ENCODE results near the gene CHGA. TPM values are rescaled to one million over a fixed set of nuclear protein-coding genes. Genes with fewer than 3 reads are reported as not detected.

CHGA gene
- total RNA-seq, 2 donors from 2014 or later: not detected

GRCh38 chr14:92942576-92942975 lies 19.6 kb downstream of the CHGA start:
- Mint-ChIP-seq H3K4me3 (no peak overlapping the region), H3K4me1 (no peaks in the 10 kb centered on the region), H3K27ac (no peak overlapping the region), H3K9me3 (no peaks in the 10 kb centered on the region), H3K27me3 (no peaks in the 10 kb centered on the region), H3K36me3 (ENCODE audit: low read depth) (peaks cover 16% of the 10 kb centered on the region)
- ATAC-seq (replicated peaks): no peak

- no peak overlapping the region for H3K27ac Mint-ChIP-seq
- ATAC-seq (replicated peaks): no peak
- no peak overlapping the region for H3K4me3 Mint-ChIP-seq
- no peaks in the 10 kb centered on the region for H3K4me1 Mint-ChIP-seq
- H3K9me3 Mint-ChIP-seq: no peaks in the 10 kb centered on the region
- peaks cover 16% of the 10 kb centered on the region for H3K36me3 Mint-ChIP-seq (ENCODE audit: low read depth)
- no peaks in the 10 kb centered on the region for H3K27me3 Mint-ChIP-seq
Observed at GRCh38 chr14:92942976-92943710, 20.2 kb downstream of the CHGA start.

- peaks cover 16% of the 10 kb centered on the region for H3K36me3 Mint-ChIP-seq (ENCODE audit: low read depth)
- no peaks in the 10 kb centered on the region for H3K4me1 Mint-ChIP-seq
- no peak overlapping the region for H3K4me3 Mint-ChIP-seq
- no peaks in the 10 kb centered on the region for H3K9me3 Mint-ChIP-seq
- no peak overlapping the region for H3K27ac Mint-ChIP-seq
- no peak for ATAC-seq (replicated peaks)
- no peaks in the 10 kb centered on the region for H3K27me3 Mint-ChIP-seq
Observed at GRCh38 chr14:92943855-92944570, 21.1 kb downstream of the CHGA start.

- Mint-ChIP-seq H3K27me3 (no peaks in the 10 kb centered on the region), H3K27ac (no peak overlapping the region), H3K4me3 (no peak overlapping the region), H3K4me1 (no peaks in the 10 kb centered on the region), H3K36me3 (ENCODE audit: low read depth) (peaks cover 16% of the 10 kb centered on the region), H3K9me3 (no peaks in the 10 kb centered on the region)
- ATAC-seq (replicated peaks): no peak
Observed at GRCh38 chr14:92944976-92945375, 22.0 kb downstream of the CHGA start.

- no peaks in the 10 kb centered on the region for H3K27me3 Mint-ChIP-seq
- H3K27ac Mint-ChIP-seq: no peak overlapping the region
- no peak for ATAC-seq (replicated peaks)
- peaks cover 16% of the 10 kb centered on the region for H3K36me3 Mint-ChIP-seq (ENCODE audit: low read depth)
- no peak overlapping the region for H3K4me3 Mint-ChIP-seq
- no peaks in the 10 kb centered on the region for H3K9me3 Mint-ChIP-seq
- H3K4me1 Mint-ChIP-seq: no peaks in the 10 kb centered on the region
Observed at GRCh38 chr14:92945544-92945943, 22.6 kb downstream of the CHGA start.

- Mint-ChIP-seq H3K27me3 (no peaks in the 10 kb centered on the region), H3K36me3 (ENCODE audit: low read depth) (peaks cover 16% of the 10 kb centered on the region), H3K27ac (no peak overlapping the region)
Observed at GRCh38 chr14:92945959-92946846, 23.3 kb downstream of the CHGA start.

GRCh38 chr14:92946847-92947545 lies 24.0 kb downstream of the CHGA start:
- no peaks in the 10 kb centered on the region for H3K27me3 Mint-ChIP-seq
- H3K4me3 Mint-ChIP-seq: no peak overlapping the region
- H3K27ac Mint-ChIP-seq: peak overlapping the region; percentile 52
- no peaks in the 10 kb centered on the region for H3K4me1 Mint-ChIP-seq
- ATAC-seq (replicated peaks): no peak
- H3K36me3 Mint-ChIP-seq (ENCODE audit: low read depth): peaks cover 16% of the 10 kb centered on the region
- H3K9me3 Mint-ChIP-seq: no peaks in the 10 kb centered on the region

More at GRCh38 chr14:92945959-92946846, 23.3 kb downstream of the CHGA start:
- no peak overlapping the region for H3K4me3 Mint-ChIP-seq
- no peak for ATAC-seq (replicated peaks)
- H3K9me3 Mint-ChIP-seq: no peaks in the 10 kb centered on the region
- no peaks in the 10 kb centered on the region for H3K4me1 Mint-ChIP-seq

- no peak for ATAC-seq (replicated peaks)
- no peak overlapping the region for H3K27ac Mint-ChIP-seq
- peaks cover 12% of the 10 kb centered on the region for H3K36me3 Mint-ChIP-seq (ENCODE audit: low read depth)
- H3K4me1 Mint-ChIP-seq: no peaks in the 10 kb centered on the region
- no peaks in the 10 kb centered on the region for H3K9me3 Mint-ChIP-seq
- H3K4me3 Mint-ChIP-seq: no peak overlapping the region
- no peaks in the 10 kb centered on the region for H3K27me3 Mint-ChIP-seq
Observed at GRCh38 chr14:92948647-92949046, 25.7 kb downstream of the CHGA start.

- ATAC-seq (replicated peaks): no peak
- Mint-ChIP-seq H3K27me3 (no peaks in the 10 kb centered on the region), H3K4me3 (no peak overlapping the region), H3K4me1 (no peaks in the 10 kb centered on the region), H3K9me3 (no peaks in the 10 kb centered on the region), H3K27ac (no peak overlapping the region), H3K36me3 (ENCODE audit: low read depth) (peaks cover 6% of the 10 kb centered on the region)
Observed at GRCh38 chr14:92949496-92950192, 26.7 kb downstream of the CHGA start.

- H3K9me3 Mint-ChIP-seq: no peaks in the 10 kb centered on the region
- H3K4me1 Mint-ChIP-seq: no peaks in the 10 kb centered on the region
- no peak overlapping the region for H3K4me3 Mint-ChIP-seq
- no peaks in the 10 kb centered on the region for H3K27me3 Mint-ChIP-seq
- ATAC-seq (replicated peaks): no peak
- H3K27ac Mint-ChIP-seq: no peak overlapping the region
- H3K36me3 Mint-ChIP-seq (ENCODE audit: low read depth): peaks cover 5% of the 10 kb centered on the region
Observed at GRCh38 chr14:92950193-92950540, 27.2 kb downstream of the CHGA start.

GRCh38 chr14:92950773-92951172 lies 27.8 kb downstream of the CHGA start:
- Mint-ChIP-seq H3K4me3 (no peak overlapping the region), H3K27me3 (no peaks in the 10 kb centered on the region), H3K9me3 (no peaks in the 10 kb centered on the region), H3K36me3 (ENCODE audit: low read depth) (peaks cover 5% of the 10 kb centered on the region), H3K4me1 (no peaks in the 10 kb centered on the region), H3K27ac (no peak overlapping the region)
- ATAC-seq (replicated peaks): no peak

GRCh38 chr14:92951261-92951660 lies 28.3 kb downstream of the CHGA start:
- Mint-ChIP-seq H3K27ac (no peak overlapping the region), H3K27me3 (no peaks in the 10 kb centered on the region), H3K9me3 (no peaks in the 10 kb centered on the region), H3K4me3 (no peak overlapping the region), H3K4me1 (no peaks in the 10 kb centered on the region), H3K36me3 (ENCODE audit: low read depth) (peaks cover 8% of the 10 kb centered on the region)
- ATAC-seq (replicated peaks): no peak

GRCh38 chr14:92951912-92952471 lies 29.0 kb downstream of the CHGA start:
- ATAC-seq (replicated peaks): peak; percentile 93
- H3K4me1 Mint-ChIP-seq: no peaks in the 10 kb centered on the region
- peaks cover 10% of the 10 kb centered on the region for H3K36me3 Mint-ChIP-seq (ENCODE audit: low read depth)
- peak overlapping the region; percentile 26 for H3K27ac Mint-ChIP-seq
- H3K27me3 Mint-ChIP-seq: no peaks in the 10 kb centered on the region
- H3K4me3 Mint-ChIP-seq: no peak overlapping the region
- no peaks in the 10 kb centered on the region for H3K9me3 Mint-ChIP-seq

Measured in activated T-helper 17 cell treated with anti-CD3 and anti-CD28 coated beads, Interleukin-2, amount 50 U/mL, for 72 hours (primary cell).